ENCODE measurements around the gene COMMD10. TPM values are rescaled to one million over a fixed set of nuclear protein-coding genes. Genes with fewer than 3 reads are reported as not detected.

Gene COMMD10
- total RNA-seq, 1 experiment from 2014 or later = 75.0 TPM

- DNase-seq (ENCODE audit: low read depth, low spot score) = no peak
- in situ Hi-C loops (cut with HindIII; ENCODE audit: low pct_unique_long_range_greater_than_20kb, low sequenced_read_pairs) = no loop called here
Observed at GRCh38 chr5:116154252-116154651, 69.4 kb downstream of the COMMD10 start.

- no peak for DNase-seq (ENCODE audit: low read depth, low spot score)
- in situ Hi-C loops (cut with HindIII; ENCODE audit: low pct_unique_long_range_greater_than_20kb, low sequenced_read_pairs) = no loop called here
Observed at GRCh38 chr5:116154931-116155330, 70.1 kb downstream of the COMMD10 start.

GRCh38 chr5:116157902-116158301 is 73.1 kb downstream of the COMMD10 start:
- no peak for DNase-seq (ENCODE audit: low read depth, low spot score)
- in situ Hi-C loops (cut with HindIII; ENCODE audit: low pct_unique_long_range_greater_than_20kb, low sequenced_read_pairs) = no loop called here

DNA sequence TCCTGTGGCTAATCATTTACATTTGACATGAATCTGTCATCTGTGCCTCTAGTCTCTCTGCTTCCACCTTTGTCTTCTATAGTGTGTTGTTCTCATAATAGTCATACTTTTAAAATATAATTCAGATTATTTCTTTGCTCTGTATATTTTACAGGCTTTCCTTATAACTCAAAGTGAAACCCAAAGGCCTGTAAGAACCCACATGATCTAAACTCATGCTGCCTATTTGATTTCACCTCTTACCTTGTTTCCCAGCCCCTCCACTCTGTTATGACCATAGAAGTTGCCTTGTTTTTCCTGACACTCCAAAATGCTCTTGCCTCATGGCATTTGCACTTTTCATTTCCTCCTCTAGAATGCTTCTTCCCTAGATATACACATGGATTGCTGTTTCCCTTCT is 74.2 kb downstream of the COMMD10 start:
- no peak for DNase-seq (ENCODE audit: low read depth, low spot score)
- in situ Hi-C loops (cut with HindIII; ENCODE audit: low pct_unique_long_range_greater_than_20kb, low sequenced_read_pairs) = no loop called here

- no peak for DNase-seq (ENCODE audit: low read depth, low spot score)
- in situ Hi-C loops (cut with HindIII; ENCODE audit: low pct_unique_long_range_greater_than_20kb, low sequenced_read_pairs) = no loop called here
Observed at GRCh38 chr5:116174111-116174510, 89.3 kb downstream of the COMMD10 start.

GRCh38 chr5:116176121-116176520 is 91.3 kb downstream of the COMMD10 start:
- in situ Hi-C loops (cut with HindIII; ENCODE audit: low pct_unique_long_range_greater_than_20kb, low sequenced_read_pairs) = no loop called here
- no peak for DNase-seq (ENCODE audit: low read depth, low spot score)

GRCh38 chr5:116178925-116179324 is 94.1 kb downstream of the COMMD10 start:
- no peak for DNase-seq (ENCODE audit: low read depth, low spot score)
- in situ Hi-C loops (cut with HindIII; ENCODE audit: low pct_unique_long_range_greater_than_20kb, low sequenced_read_pairs) = no loop called here

DNA sequence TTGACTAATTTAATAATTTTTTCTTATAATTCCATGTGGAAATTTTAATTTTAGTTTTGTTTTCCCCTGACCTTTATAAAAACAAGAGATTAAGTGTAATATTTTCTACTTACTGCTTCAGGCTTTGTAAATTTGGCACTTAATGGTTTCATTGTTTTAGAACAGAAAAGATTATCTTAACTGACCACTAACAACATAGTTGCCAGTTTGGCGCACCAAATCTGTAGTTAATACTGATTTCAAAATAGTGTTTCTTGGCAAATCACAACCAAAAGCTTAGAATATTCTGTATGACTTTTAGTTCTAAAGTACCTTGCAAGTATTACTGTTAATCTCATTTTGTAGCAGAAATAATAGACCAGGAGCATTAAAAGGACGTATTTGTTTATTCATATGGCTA is 124.3 kb downstream of the COMMD10 start:
- in situ Hi-C loops (cut with HindIII; ENCODE audit: low pct_unique_long_range_greater_than_20kb, low sequenced_read_pairs) = no loop called here
- DNase-seq (ENCODE audit: low read depth, low spot score) = no peak

DNA sequence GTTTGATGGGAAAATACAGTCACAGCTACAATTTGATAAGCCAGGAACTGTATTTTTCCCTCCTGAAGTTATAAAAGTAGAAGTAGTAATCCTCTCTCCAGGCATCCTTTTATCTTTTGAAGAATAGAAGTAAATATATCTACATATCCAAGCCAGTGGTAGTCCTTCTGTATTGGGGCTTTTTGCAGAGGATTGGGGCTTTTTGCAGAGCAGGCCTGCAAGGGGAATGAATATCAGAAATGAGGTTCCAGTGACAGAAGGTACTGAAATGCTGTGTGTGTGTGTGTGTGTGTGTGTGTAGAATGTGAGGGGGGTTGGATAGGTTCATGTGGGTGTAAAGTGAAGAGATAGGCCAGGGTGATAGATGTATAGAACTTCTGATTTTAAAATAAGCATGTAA is 127.4 kb downstream of the COMMD10 start:
- in situ Hi-C loops (cut with HindIII; ENCODE audit: low pct_unique_long_range_greater_than_20kb, low sequenced_read_pairs) = no loop called here
- no peak for DNase-seq (ENCODE audit: low read depth, low spot score)

- in situ Hi-C loops (cut with HindIII; ENCODE audit: low pct_unique_long_range_greater_than_20kb, low sequenced_read_pairs) = no loop called here
Observed at GRCh38 chr5:116216246-116216645, 131.4 kb downstream of the COMMD10 start.

GRCh38 chr5:116225281-116225922 is 140.6 kb downstream of the COMMD10 start:
- in situ Hi-C loops (cut with HindIII; ENCODE audit: low pct_unique_long_range_greater_than_20kb, low sequenced_read_pairs) = no loop called here
- DNase-seq (ENCODE audit: low read depth, low spot score) = no peak

More at GRCh38 chr5:116216246-116216645, 131.4 kb downstream of the COMMD10 start:
- DNase-seq (ENCODE audit: low read depth, low spot score) = no peak

DNA sequence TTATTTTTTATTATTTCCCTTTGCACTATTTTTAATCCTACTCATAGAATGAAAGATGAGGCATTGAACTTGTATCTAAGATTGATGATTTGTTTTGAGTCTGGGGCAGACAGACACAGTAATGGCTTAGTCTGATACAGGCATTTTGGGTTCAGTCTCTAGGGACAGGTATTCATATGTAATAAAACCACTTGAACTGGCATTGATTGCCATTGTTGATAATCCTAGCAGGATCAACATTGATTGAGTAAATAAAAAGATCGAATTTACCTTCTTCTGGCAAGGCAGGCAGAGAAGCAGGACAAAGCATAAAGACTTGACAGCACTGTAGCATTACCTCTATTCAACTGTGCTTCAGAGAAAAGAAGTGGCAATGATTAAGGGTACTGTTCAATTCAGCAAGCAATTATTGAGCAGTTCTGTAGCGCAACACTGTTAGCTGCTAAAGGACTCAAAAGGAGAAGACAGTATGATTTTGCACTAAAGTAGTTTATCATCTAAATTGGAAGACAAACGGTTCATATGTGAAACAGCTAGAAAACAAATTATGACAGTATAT is 144.4 kb downstream of the COMMD10 start:
- in situ Hi-C loops (cut with HindIII; ENCODE audit: low pct_unique_long_range_greater_than_20kb, low sequenced_read_pairs) = no loop called here
- DNase-seq (ENCODE audit: low read depth, low spot score) = no peak

DNA sequence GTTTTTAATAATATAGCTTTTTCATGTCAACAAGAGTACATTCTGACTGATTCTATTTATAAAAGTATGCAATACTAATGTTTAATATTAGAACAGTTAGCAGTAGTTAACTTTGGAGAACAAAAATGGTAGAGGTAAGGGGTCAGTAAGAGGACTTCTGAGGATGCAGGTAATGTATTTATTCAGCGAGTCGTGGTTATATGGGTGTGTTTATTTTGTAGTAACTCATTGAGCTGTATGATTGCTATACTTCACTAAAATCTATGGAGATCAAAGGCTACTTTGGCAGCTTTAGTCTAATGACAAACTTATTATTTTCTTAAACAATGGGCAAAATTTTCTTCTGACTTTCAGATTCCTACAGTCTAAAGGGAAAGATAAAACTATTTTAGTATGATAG is 146.5 kb downstream of the COMMD10 start:
- no peak for DNase-seq (ENCODE audit: low read depth, low spot score)
- in situ Hi-C loops (cut with HindIII; ENCODE audit: low pct_unique_long_range_greater_than_20kb, low sequenced_read_pairs) = no loop called here

- DNase-seq (ENCODE audit: low read depth, low spot score) = no peak
- in situ Hi-C loops (cut with HindIII; ENCODE audit: low pct_unique_long_range_greater_than_20kb, low sequenced_read_pairs) = no loop called here
Observed at GRCh38 chr5:116234681-116235080, 149.9 kb downstream of the COMMD10 start.

DNA sequence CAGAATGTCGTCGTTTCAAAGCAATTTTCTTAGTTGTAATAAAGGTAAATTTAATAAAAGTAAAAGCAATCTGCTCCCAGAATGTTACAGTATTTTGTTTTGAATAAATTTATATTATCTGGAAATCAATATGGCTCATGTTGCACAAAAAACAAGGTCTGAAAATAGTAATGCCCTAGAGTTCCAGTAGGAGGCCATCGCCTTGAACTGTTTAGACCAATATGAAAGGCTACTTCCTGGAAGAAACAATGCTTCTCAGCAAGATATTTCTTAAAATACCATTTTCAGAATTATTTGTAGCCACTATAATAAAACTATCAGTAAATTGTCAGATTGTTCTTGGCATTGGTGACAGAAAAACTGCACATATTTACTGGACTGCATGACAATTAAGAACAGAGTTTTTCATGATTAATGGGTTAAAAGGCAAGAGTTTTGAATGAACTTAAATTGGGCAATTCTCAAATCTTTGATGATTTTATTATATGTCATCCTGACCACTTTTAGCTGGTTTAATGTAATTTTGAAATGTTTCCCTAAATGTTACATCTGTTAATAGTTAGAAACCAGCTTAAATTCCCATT is 153.2 kb downstream of the COMMD10 start:
- peak; percentile 6 for DNase-seq (ENCODE audit: low read depth, low spot score)
- in situ Hi-C loops (cut with HindIII; ENCODE audit: low pct_unique_long_range_greater_than_20kb, low sequenced_read_pairs) = no loop called here

DNA sequence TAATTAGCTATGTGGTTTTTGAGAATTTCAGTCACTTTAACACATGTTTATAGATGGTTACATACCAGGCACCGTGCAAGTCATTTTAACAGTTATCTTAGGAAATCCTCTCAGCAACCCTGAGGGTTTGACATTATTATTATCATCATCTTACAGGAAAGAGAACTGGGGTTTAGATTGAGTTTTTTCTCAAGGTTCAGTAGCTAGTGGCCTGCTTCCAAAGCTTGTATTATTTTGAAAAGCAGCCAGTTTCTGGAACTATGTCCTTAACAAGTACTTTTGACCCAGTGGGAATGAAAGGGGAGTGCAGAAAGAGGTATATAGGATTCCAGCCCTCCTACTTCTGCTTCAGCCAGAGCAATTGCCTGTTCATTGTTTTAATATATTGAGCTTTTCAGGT is 157.5 kb downstream of the COMMD10 start:
- in situ Hi-C loops (cut with HindIII; ENCODE audit: low pct_unique_long_range_greater_than_20kb, low sequenced_read_pairs) = no loop called here
- DNase-seq (ENCODE audit: low read depth, low spot score) = no peak

DNA sequence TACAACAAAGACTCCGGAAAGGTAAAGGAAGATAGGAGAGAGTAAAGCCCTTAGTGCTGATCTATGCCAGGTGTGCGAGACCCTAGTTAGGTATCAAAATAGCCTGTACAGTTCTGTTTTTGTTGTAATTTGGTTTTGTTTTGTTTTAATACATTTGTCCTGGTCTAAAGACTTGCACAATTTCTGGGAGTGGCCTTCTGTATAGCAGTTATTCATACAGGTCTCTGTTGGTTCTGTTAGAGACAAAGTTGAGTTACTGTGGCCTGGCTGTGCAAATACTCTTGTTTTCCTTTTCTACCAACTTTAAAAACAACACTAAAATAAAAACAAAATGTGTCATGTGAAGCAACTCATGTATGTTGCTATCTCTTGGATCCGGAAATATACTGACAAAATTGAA is 163.6 kb downstream of the COMMD10 start:
- DNase-seq (ENCODE audit: low read depth, low spot score) = no peak
- in situ Hi-C loops (cut with HindIII; ENCODE audit: low pct_unique_long_range_greater_than_20kb, low sequenced_read_pairs) = no loop called here

DNA sequence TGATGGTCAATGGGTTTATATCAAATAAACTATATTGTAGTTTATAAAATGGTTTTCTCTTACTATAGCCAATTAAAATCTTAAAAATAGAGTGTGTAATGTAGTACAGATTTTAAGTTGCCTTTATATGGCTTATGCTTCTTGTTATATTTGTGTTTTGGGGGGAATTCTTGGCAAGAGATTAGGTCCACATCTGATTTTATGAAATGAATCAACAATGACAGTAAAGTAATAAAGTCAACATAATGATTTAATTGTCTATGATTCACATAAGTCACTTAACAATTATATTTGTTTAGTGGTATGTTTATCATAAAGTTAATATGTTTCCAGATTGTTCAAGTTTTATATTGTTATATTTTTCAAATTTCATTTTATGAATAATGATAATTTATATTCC is 164.8 kb downstream of the COMMD10 start:
- in situ Hi-C loops (cut with HindIII; ENCODE audit: low pct_unique_long_range_greater_than_20kb, low sequenced_read_pairs) = no loop called here
- DNase-seq (ENCODE audit: low read depth, low spot score) = no peak

- in situ Hi-C loops (cut with HindIII; ENCODE audit: low pct_unique_long_range_greater_than_20kb, low sequenced_read_pairs) = no loop called here
- peak; percentile 22 for DNase-seq (ENCODE audit: low read depth, low spot score)
Observed at GRCh38 chr5:116256717-116257116, 171.9 kb downstream of the COMMD10 start.
